ENCODE data around the gene PARVB.

Gene PARVB

DNA sequence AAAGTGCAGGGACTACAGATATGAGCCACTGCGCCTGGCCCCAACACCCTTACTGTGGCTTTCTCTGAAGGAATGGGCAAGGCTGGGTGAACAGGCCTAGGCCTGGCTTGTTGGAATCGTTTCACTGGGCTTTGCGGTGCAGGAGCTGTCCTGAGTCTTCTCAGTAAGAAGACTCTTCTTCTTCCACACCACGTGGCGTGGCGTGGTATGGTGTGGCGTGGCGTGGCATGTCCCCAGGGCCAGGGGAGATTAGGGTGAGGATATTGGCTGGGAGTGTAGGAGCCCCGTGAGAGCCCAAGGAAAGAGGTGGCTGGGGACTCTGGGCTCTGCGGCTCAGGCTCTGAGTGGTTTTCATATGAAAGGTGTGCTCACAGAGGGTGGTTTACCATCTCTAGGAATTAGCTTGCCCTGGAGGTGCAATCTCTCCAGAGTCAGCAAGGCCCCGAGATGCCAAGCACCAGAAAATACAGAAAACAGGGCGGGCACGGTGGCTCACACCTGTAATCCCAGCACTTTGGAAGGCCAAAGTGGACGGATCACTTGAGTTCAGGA lies 70.7 kb downstream of the PARVB start:
- DNase-seq (ENCODE audit: low read depth) = no peak
- no peak for TF ChIP-seq CTCF (IDR thresholded peaks at IDR 0.05; ENCODE audit: control insufficient read depth, insufficient read depth, low read depth, low read length, missing control alignments)
- H3K4me3 ChIP-seq (ENCODE audit: control insufficient read depth, low read depth, low read length) = no peak overlapping the region

DNA sequence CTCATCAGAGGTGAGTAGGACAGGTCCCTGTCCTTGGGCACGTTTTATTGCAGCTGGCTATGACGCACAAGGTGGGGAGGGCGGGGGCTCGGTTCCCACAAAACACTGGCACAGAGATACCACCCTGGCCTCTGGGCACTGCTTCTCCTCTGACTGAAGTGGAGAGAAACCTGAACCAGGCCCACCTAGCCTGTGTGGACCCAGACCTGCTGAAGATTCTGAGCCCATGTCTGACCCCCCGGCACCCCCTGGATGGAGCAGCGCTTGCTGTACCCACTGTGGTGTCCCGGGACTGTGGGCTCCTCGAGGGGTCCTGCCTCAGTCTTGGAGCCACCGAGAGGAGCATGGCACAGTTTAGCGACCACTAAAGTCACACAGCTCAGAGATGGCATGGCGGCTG lies 72.6 kb downstream of the PARVB start:
- DNase-seq (ENCODE audit: low read depth) = no peak
- no peak for TF ChIP-seq CTCF (IDR thresholded peaks at IDR 0.05; ENCODE audit: control insufficient read depth, insufficient read depth, low read depth, low read length, missing control alignments)
- H3K4me3 ChIP-seq (ENCODE audit: control insufficient read depth, low read depth, low read length) = no peak overlapping the region

GRCh38 chr22:44097263-44098020 lies 73.3 kb downstream of the PARVB start:
- DNase-seq (ENCODE audit: low read depth) = no peak
- no peak overlapping the region for H3K4me3 ChIP-seq (ENCODE audit: control insufficient read depth, low read depth, low read length)
- no peak for TF ChIP-seq CTCF (IDR thresholded peaks at IDR 0.05; ENCODE audit: control insufficient read depth, insufficient read depth, low read depth, low read length, missing control alignments)

DNA sequence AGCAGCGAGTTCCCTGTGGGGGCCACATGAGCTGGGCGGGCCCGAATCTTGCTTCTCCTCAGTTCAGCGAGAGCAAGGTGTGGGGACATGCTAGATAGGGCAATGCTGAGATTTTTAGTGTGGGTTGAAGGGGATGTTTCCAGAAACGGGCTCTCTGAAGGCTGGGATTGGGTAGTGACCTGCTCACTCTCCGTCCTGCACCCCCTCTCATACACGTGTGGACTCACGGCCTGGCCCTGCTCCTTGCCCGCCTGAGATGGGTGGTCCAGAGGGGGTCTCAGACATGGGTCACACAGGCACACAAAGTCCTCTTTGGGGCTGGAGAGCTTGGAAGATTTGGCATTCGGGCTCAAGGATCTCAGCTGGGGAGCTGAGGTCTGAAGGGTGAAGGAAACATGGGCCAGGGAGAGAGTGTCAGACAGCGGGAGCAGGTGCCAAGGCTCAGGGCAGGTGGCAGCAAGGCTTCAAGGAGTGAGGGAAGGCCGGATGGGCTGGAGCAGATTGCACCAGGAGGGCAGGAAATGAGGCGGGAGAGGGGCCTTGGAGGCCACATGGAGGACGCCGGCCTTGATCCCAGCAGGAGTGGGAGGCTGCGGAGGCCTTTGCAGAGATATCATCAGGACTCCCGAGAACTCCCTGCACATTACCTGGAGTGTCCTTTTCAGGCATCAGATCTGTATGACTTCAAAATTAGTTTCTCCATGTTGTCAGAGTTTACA lies 74.1 kb downstream of the PARVB start:
- no peak overlapping the region for H3K4me3 ChIP-seq (ENCODE audit: control insufficient read depth, low read depth, low read length)
- TF ChIP-seq CTCF (IDR thresholded peaks at IDR 0.05; ENCODE audit: control insufficient read depth, insufficient read depth, low read depth, low read length, missing control alignments) = no peak
- no peak for DNase-seq (ENCODE audit: low read depth)

GRCh38 chr22:44098966-44099530 lies 74.9 kb downstream of the PARVB start:
- TF ChIP-seq CTCF (IDR thresholded peaks at IDR 0.05; ENCODE audit: control insufficient read depth, insufficient read depth, low read depth, low read length, missing control alignments) = no peak
- no peak overlapping the region for H3K4me3 ChIP-seq (ENCODE audit: control insufficient read depth, low read depth, low read length)
- DNase-seq (ENCODE audit: low read depth) = no peak

DNA sequence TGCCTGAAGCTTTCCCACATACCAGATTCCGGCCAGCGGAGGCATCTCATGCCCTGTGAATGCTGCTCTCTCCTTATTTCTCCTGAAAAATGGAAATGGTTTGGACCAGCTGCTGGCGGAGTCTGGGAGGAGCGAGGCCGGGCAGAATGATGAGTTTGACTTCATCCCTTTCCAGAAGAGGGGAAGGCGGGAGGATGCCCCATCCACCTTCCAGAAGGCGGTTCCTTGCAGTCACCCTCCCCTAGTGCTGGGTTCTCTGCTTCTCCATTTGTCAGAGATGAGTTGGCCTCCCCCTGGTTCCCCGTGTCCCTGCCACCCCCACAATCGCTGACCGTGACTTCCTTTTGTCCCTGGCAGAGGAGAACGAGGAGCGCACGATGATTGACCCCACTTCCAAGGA lies 75.6 kb downstream of the PARVB start:
- TF ChIP-seq CTCF (IDR thresholded peaks at IDR 0.05; ENCODE audit: control insufficient read depth, insufficient read depth, low read depth, low read length, missing control alignments) = no peak
- no peak for DNase-seq (ENCODE audit: low read depth)
- no peak overlapping the region for H3K4me3 ChIP-seq (ENCODE audit: control insufficient read depth, low read depth, low read length)
